IMR-90 (cell line): Measurements from ENCODE around the gene FNBP1L. TPM values are rescaled to one million over a fixed set of nuclear protein-coding genes. Genes with fewer than 3 reads are reported as not detected.

ENCODE experiments used
- ATAC-seq: fragments of 200-7000 bp; cut with Tn5 transposase; 2 replicates; pipeline ENCODE4 v1.9.1; 2020; ENCODE audit warnings: low read depth, mild to moderate bottlenecking, moderate library complexity
- BruUV-seq: library from RNA; stranded (reverse); fragments of 400-500 nt; replicated peaks from 2 replicates; lab custom pipeline; 2021; lab: Mats Ljungman, UMichigan
- CTCF ChIA-PET: fragments of 300-600 bp; formaldehyde crosslinking; extraction: SDS; loops from one replicate; lab custom pipeline; 2021; ENCODE audit warnings: antibody characterized with exemption; lab: Yijun Ruan, JAX
- POLR2A ChIA-PET: fragments of 300-600 bp; sonication (Branson Sonifier 250); formaldehyde crosslinking; loops from one replicate; lab custom pipeline; 2022; ENCODE audit warnings: antibody characterized with exemption; ENCODE audit not compliant: unreplicated experiment; lab: Charles Lee
- DNase-seq: peaks from one replicate; pipeline ENCODE4 v3.0.0; 2013
- H2AFZ ChIP-seq: replicated peaks from 2 replicates; pipeline ENCODE3; 2013; ENCODE audit warnings: low read length, mild to moderate bottlenecking; ENCODE audit not compliant: poor library complexity
- H2AK5ac ChIP-seq: 2 replicates; pipeline ENCODE4 v1.6.1; 2013; ENCODE audit warnings: low read depth, low read length, inconsistent platforms
- H2AK9ac ChIP-seq: replicated peaks from 2 replicates; pipeline ENCODE3; 2013; ENCODE audit warnings: mild to moderate bottlenecking, low read depth, low read length, moderate library complexity; ENCODE audit not compliant: poor library complexity
- H2BK120ac ChIP-seq: 2 replicates; pipeline ENCODE4 v1.6.1; 2013; ENCODE audit warnings: low read depth, low read length, inconsistent platforms
- H2BK15ac ChIP-seq: 3 replicates; pipeline ENCODE4 v1.6.1; 2013; ENCODE audit warnings: low read depth, low read length, inconsistent platforms
- H2BK20ac ChIP-seq: 2 replicates; pipeline ENCODE4 v1.6.1; 2013; ENCODE audit warnings: low read depth, mild to moderate bottlenecking, inconsistent platforms, low read length, moderate library complexity
- H2BK5ac ChIP-seq: 2 replicates; pipeline ENCODE4 v1.6.1; 2013; ENCODE audit warnings: mild to moderate bottlenecking, low read depth, low read length, inconsistent platforms; ENCODE audit not compliant: poor library complexity, severe bottlenecking
- H3K14ac ChIP-seq: replicated peaks from 2 replicates; pipeline ENCODE4 v1.6.1; 2013; ENCODE audit warnings: low read depth, low read length, inconsistent platforms
- H3K18ac ChIP-seq: 2 replicates; pipeline ENCODE4 v1.6.1; 2013; ENCODE audit warnings: low read depth, low read length, control low read depth
- H3K23ac ChIP-seq: 2 replicates; pipeline ENCODE4 v1.6.1; 2013; ENCODE audit warnings: low read depth, low read length, inconsistent platforms
- H3K27ac ChIP-seq: 2 replicates; pipeline ENCODE4 v1.5.1; 2013; ENCODE audit warnings: mild to moderate bottlenecking, control low read depth, low read length; ENCODE audit not compliant: insufficient read depth
- H3K27me3 ChIP-seq: 2 replicates; pipeline ENCODE4 v1.6.1; 2013; ENCODE audit warnings: low read length; ENCODE audit not compliant: control insufficient read depth, insufficient read depth
- H3K36me3 ChIP-seq: 2 replicates; pipeline ENCODE4 v1.6.1; 2013; ENCODE audit warnings: low read length, mixed read lengths; ENCODE audit not compliant: control insufficient read depth, insufficient read depth
- H3K4ac ChIP-seq: 2 replicates; pipeline ENCODE4 v1.6.1; 2013; ENCODE audit warnings: low read depth, low read length, inconsistent platforms
- H3K4me1 ChIP-seq: 2 replicates; pipeline ENCODE4 v1.6.1; 2013; ENCODE audit warnings: low read length, mixed read lengths; ENCODE audit not compliant: control insufficient read depth, insufficient read depth
- H3K4me2 ChIP-seq: 2 replicates; pipeline ENCODE4 v1.6.1; 2013; ENCODE audit warnings: low read depth, mild to moderate bottlenecking, control low read depth, low read length, moderate library complexity
- H3K4me3 ChIP-seq: 2 replicates; pipeline ENCODE4 v1.5.1; 2013; ENCODE audit warnings: low read depth, mild to moderate bottlenecking, control low read depth, low read length, moderate library complexity; ENCODE audit not compliant: insufficient read depth
- H3K56ac ChIP-seq: 2 replicates; pipeline ENCODE4 v1.6.1; 2013; ENCODE audit warnings: low read length, inconsistent platforms; ENCODE audit not compliant: insufficient read depth; ENCODE audit errors: extremely low read depth
- H3K79me1 ChIP-seq, 2 experiments: 2 replicates each; pipeline ENCODE4 v1.6.1; 2013; ENCODE audit warnings: low read length in 2 of 2, inconsistent platforms in 1 of 2, low read depth in 1 of 2
- H3K9ac ChIP-seq: 2 replicates; pipeline ENCODE4 v1.6.1; 2013; ENCODE audit warnings: low read depth, low read length, control low read depth
- H3K9me1 ChIP-seq: 2 replicates; pipeline ENCODE4 v1.6.1; 2013; ENCODE audit warnings: low read length, inconsistent platforms; ENCODE audit not compliant: insufficient read depth
- H3K9me3 ChIP-seq: 2 replicates; pipeline ENCODE4 v1.6.1; 2013; ENCODE audit warnings: low read length; ENCODE audit not compliant: control insufficient read depth, insufficient read depth
- H4K20me1 ChIP-seq: 2 replicates; pipeline ENCODE4 v1.6.1; 2013; ENCODE audit warnings: low read length, inconsistent platforms; ENCODE audit not compliant: insufficient read depth
- H4K5ac ChIP-seq: 2 replicates; pipeline ENCODE4 v1.6.1; 2013; ENCODE audit warnings: mild to moderate bottlenecking, low read depth, low read length, control low read depth
- H4K8ac ChIP-seq, 2 experiments: 2 replicates each; pipeline ENCODE4 v1.6.1; 2013; ENCODE audit warnings: low read depth in 2 of 2, low read length in 2 of 2, control low read depth in 1 of 2, inconsistent platforms in 1 of 2
- H4K91ac ChIP-seq: 2 replicates; pipeline ENCODE4 v1.6.1; 2013; ENCODE audit warnings: low read depth, low read length, inconsistent platforms; ENCODE audit not compliant: insufficient read depth
- BHLHE40 ChIP-seq: fragments of 150-350 bp; IDR thresholded peaks from 2 replicates; pipeline ENCODE4 v1.6.1; 2016; ENCODE audit warnings: mild to moderate bottlenecking, low read depth, low read length
- CEBPB ChIP-seq: IDR thresholded peaks from 2 replicates; pipeline ENCODE4 v1.6.1; 2012; ENCODE audit warnings: low read depth, low read length, improper control_type of control experiment
- CTCF ChIP-seq: conservative IDR thresholded peaks from 2 replicates; pipeline ENCODE4 v1.5.1; 2012; ENCODE audit warnings: mild to moderate bottlenecking, low read depth, low read length, improper control_type of control experiment
- ELK1 ChIP-seq: fragments of 150-350 bp; IDR thresholded peaks from 2 replicates; pipeline ENCODE4 v1.6.1; 2016; ENCODE audit warnings: low read depth, mild to moderate bottlenecking, low read length, moderate library complexity, borderline replicate concordance
- FOS ChIP-seq: fragments of 150-350 bp; IDR thresholded peaks from 2 replicates; pipeline ENCODE4 v1.6.1; 2016; ENCODE audit warnings: low read depth, low read length
- MAZ ChIP-seq: IDR thresholded peaks from 2 replicates; pipeline ENCODE4 v1.6.1; 2012; ENCODE audit warnings: low read depth, mild to moderate bottlenecking, low read length, improper control_type of control experiment, moderate library complexity, borderline replicate concordance
- MXI1 ChIP-seq: IDR thresholded peaks from 2 replicates; pipeline ENCODE4 v1.6.1; 2012; ENCODE audit warnings: low read depth, mild to moderate bottlenecking, low read length, moderate library complexity, borderline replicate concordance
- NFE2L2 ChIP-seq: fragments of 150-350 bp; IDR thresholded peaks from 2 replicates; pipeline ENCODE4 v1.6.1; 2016; ENCODE audit warnings: low read depth, mild to moderate bottlenecking, low read length
- POLR2A ChIP-seq: IDR thresholded peaks from 2 replicates; pipeline ENCODE4 v1.6.1; 2012; ENCODE audit warnings: mild to moderate bottlenecking, low read depth, low read length
- RAD21 ChIP-seq: IDR thresholded peaks from 2 replicates; pipeline ENCODE4 v1.6.1; 2012; ENCODE audit warnings: low read length, improper control_type of control experiment
- RCOR1 ChIP-seq: IDR thresholded peaks from 2 replicates; pipeline ENCODE4 v1.6.1; 2012; ENCODE audit warnings: mild to moderate bottlenecking, low read length, improper control_type of control experiment; ENCODE audit not compliant: insufficient replicate concordance
- RFX5 ChIP-seq: IDR thresholded peaks from 2 replicates; pipeline ENCODE4 v1.8.0; 2012; ENCODE audit warnings: low read depth, mild to moderate bottlenecking, low read length, moderate library complexity
- SMC3 ChIP-seq: fragments of 150-350 bp; IDR thresholded peaks from 2 replicates; pipeline ENCODE4 v1.6.1; 2016; ENCODE audit warnings: low read depth, mild to moderate bottlenecking, antibody characterized with exemption, low read length, moderate library complexity
- WGBS, 2 experiments: methylation state at CpG; one replicate each; pipeline versions ENCODE4 v1.1.5 to v1.1.7; 2013; ENCODE audit warnings: missing lambda C conversion rate in 2 of 2; ENCODE audit not compliant: insufficient read length in 1 of 2; ENCODE audit errors: extremely low coverage in 2 of 2; 5-methylcytosine and 5-hydroxymethylcytosine counted together
- dilution Hi-C: fragments of 300-500 bp; cut with HindIII; formaldehyde crosslinking; loops from one replicate; pipeline ENCODE4 v1.14.3; 2018; ENCODE audit warnings: low sequenced_read_pairs; ENCODE audit not compliant: unreplicated experiment
- in situ Hi-C: fragments of 300-500 bp; cut with MboI; formaldehyde crosslinking; loops from 3 replicates; pipeline ENCODE4 v1.14.3; 2019; ENCODE audit warnings: low sequenced_read_pairs, inconsistent platforms, mixed read lengths
- intact Hi-C: fragments of 100-400 bp; cut with micrococcal nuclease; formaldehyde crosslinking; loops from 2 replicates; pipeline ENCODE4 v1.10.0; 2022
- polyA plus RNA-seq, 3 experiments: library from polyadenylated mRNA; depleted of rRNA; stranded (reverse); fragments of >200 nt; gene quantifications; 2 replicates each; pipeline ENCODE4 v1.2.3, GENCODE V29; 2012; ENCODE audit warnings: low replicate concordance in 1 of 3
- total RNA-seq: library from RNA; depleted of rRNA; stranded (reverse); fragments of >200 nt; gene quantifications from 2 replicates; pipeline ENCODE4 v1.2.3, GENCODE V29; 2012
- TF ChIP-seq, protein P1 (sequence below): fragments of 150-350 bp; IDR thresholded peaks from 2 replicates; pipeline ENCODE4 v1.6.1; 2017; ENCODE audit warnings: mild to moderate bottlenecking, antibody characterized with exemption, low read length, low read depth

FNBP1L gene
- total and polyA plus RNA-seq, 2 of the 4 experiments (the other 2 are of a cell fraction): 9.3 to 15.2 TPM

DNA sequence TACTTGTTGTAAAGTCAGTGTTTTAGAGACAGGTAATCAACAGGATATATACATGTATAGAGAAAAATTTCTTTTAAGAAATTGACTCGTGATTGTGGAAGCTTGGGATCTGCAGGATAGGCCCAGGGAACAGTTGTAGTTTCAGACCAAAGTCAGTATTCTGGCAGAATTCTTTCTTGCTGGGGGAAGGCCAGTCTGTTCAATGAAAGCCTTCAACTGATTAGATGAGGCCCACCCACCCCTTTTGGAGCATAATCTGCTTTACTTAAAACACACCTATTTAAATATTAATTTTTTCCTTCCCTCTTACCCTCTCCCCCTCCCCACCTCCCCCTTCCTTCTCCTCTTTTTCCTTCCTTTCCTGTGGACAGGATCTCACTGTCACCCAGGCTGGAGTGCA, 48.0 kb downstream of the FNBP1L start:
- no peak for TF ChIP-seq SMC3
- no peak for TF ChIP-seq RAD21
- TF ChIP-seq MAZ: no peak
- no peak for TF ChIP-seq NFE2L2
- TF ChIP-seq CTCF: no peak
- no peak for TF ChIP-seq FOS
- TF ChIP-seq BHLHE40: no peak
- TF ChIP-seq CEBPB: no peak
- no peak for TF ChIP-seq RFX5
- TF ChIP-seq MXI1: no peak
- TF ChIP-seq RCOR1: no peak
- TF ChIP-seq, protein P1, sequence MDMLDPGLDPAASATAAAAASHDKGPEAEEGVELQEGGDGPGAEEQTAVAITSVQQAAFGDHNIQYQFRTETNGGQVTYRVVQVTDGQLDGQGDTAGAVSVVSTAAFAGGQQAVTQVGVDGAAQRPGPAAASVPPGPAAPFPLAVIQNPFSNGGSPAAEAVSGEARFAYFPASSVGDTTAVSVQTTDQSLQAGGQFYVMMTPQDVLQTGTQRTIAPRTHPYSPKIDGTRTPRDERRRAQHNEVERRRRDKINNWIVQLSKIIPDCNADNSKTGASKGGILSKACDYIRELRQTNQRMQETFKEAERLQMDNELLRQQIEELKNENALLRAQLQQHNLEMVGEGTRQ: no peak
- TF ChIP-seq POLR2A: no peak
- no peak for TF ChIP-seq ELK1
- Histone ChIP-seq H3K56ac (no peak overlapping the region), H2AK9ac (no peak overlapping the region), H3K79me1 (peaks cover 14 to 26% of the 10 kb centered on the region in 2 experiments; a peak in 3 of 4 replicates), H3K23ac (no peak overlapping the region), H2BK20ac (no peak overlapping the region), H3K27me3 (no peaks in the 10 kb centered on the region), H4K5ac (no peak overlapping the region), H4K20me1 (no peaks in the 10 kb centered on the region; the same call in 1 of the 2 replicates), H2AFZ (no peak overlapping the region), H4K91ac (no peak overlapping the region), H3K9ac (no peak overlapping the region), H2AK5ac (no peak overlapping the region), H3K4ac (no peak overlapping the region), H4K8ac (no peak overlapping the region), H3K4me3 (no peak overlapping the region), H3K36me3 (no peaks in the 10 kb centered on the region), H3K4me2 (no peak overlapping the region), H3K4me1 (no peaks in the 10 kb centered on the region), H2BK15ac (no peak overlapping the region), H2BK120ac (no peak overlapping the region), H2BK5ac (no peak overlapping the region), H3K27ac (no peak overlapping the region), H3K9me3 (no peaks in the 10 kb centered on the region), H3K9me1 (no peaks in the 10 kb centered on the region), H3K14ac (no peak overlapping the region), H3K18ac (no peak overlapping the region)
- WGBS, 2 experiments: no CpG with 5 or more reads among the region's 1 CpG
- dilution Hi-C loops (no loop called here), in situ Hi-C loops (no loop called here), intact Hi-C loops (loop anchor here (10.0 kb wide), 2 partner anchors 49 to 111 kb away; no protein-coding TSS in a partner anchor)
- no peak for DNase-seq
- ChIA-PET CTCF (no interaction called here), POLR2A (no interaction called here)
- BruUV-seq: no TSS peak
- no peak for ATAC-seq
